NCI-H1417 treated with DMSO at 0.1 percent for 48 hours (cell line): ENCODE results near the gene POTEC.
"Not testable (repeated sequence)": the region's sequence is repeated elsewhere in the genome, so short reads cannot be mapped to it uniquely, and the experiment has no call there.

Experiments
- DNase-seq: peaks from one replicate; lab custom pipeline; 2025; lab: John Stamatoyannopoulos, UW

The POTEC gene

DNA sequence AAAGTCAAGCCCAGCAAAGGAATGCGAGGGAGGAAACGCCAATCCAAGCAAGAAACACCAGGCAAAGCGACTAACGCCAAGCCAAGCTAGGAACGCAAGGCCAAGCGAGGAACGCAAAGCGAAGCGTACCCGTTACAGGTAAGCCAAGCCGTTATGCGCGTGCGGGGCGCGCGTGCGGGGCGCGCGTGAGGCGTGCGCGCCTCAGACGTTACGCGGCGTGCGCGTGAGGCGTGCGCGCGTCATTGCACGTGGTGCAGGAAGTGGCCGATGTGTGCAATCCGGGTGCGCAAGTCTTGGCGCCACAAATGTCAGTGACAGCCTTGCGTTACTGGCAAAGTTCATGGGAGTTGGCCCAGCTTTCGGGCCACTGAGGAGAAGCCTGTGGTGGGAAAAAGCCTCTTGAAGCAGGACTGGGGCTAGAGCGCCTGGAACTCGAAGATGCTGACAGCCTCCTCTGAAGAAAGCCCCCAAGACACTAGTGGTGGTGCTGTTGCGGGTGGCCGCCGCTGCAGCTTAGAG is at the start of gene POTEC:
TSS of gene POTEC (minus strand) at position 155 of the 519 bp plus-strand sequence. CDS start 454 bp downstream, outside the sequence.
- DNase-seq: not testable (repeated sequence)

DNA sequence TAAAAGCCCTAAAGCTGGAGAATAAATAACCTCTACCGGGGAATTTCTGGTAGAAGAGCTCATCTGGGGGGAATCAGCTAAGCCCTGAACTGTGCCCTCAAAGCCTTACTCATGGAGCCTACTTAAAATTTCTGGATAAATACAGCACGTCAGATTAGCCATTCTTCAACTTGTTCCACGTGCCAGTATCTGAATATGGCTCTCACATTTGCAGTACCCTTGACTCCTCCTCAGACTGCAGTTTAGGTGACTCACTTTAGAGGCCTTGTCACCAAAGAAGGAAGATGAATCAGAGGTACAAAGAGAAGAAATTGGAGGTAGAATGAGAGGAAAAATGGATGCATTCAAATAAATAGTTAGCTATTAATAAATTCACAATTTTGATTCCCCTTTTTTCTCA is 34.6 kb upstream of the POTEC start:
- DNase-seq: no peak

DNA sequence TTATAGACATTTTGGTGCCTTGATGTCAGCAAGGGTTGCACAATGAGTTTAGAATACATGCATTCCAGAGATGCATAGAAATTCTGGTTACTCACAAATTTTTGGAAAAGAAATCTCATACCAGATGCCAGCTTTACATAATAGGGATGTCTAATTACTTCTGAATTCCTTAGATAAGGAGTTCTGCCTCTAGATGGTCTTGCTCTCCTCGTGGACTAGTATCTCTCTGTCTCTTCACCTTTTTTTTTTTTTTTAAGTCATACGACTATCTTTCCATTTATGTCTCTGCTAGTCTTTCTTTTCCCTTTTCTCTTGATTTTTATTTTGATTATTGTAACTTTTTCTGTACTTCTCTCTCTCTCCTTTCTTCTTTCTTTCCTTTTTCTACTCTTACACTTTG is 16.1 kb upstream of the POTEC start:
- not testable (repeated sequence) for DNase-seq

DNA sequence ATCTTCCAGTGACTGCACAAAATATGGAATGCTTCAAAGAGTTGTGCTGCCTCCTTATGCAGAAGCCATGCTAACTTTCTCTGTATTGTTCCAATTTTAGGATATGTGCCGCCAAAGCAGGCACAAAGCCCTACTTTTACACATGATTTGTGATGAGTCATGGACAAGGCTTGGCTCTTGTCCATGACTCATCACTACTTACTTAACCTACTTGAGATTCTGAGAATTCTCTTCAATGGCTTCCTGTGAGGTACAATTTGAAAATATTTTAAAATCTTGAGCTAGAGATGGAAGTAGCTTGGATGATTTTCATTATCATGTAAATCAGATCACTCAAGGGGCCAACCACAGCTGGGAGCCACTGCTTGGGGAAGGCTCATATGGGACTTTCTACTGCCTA is 11.7 kb downstream of the POTEC start:
- DNase-seq: not testable (repeated sequence)

DNA sequence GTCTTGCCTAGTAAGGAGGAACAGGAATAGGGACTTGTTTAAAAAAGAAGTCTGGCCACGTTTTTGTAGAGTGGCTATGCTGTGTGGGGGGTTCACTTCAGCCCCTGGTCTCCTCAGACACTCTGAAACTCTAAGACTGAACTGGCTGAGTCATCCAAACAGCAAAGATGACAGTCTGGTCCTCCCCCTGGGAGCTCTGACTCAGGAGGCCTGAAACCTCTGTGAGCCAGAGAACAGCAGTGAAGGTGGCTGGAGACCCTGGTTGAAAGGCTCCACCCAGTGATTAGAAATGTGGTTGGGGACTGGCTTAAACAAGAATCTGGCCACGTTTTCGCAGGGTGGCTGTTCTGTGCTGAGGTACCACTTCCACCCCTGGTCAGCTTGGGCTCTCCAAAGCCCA is 32.7 kb downstream of the POTEC start:
- DNase-seq: not testable (repeated sequence)

DNA sequence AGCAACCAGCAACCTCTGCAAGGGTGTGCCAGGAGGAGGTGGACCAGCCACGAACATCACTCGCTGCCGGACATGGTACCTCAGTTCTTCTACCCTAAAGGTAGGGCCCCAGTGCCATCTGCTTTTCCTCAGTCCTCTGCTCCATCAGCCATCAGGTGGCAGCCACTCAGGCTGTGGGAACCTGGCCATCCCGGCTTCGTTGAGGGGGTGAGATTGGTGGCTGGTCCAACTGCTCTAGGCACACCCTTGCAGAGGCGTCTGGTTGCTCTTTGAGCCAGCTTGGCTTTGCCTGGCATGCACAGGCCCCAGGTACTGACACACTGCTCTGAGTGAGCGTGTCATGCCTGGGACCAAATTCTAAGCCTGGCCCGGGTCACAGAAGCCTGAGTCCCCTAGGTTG is 39.7 kb downstream of the POTEC start:
- not testable (repeated sequence) for DNase-seq

DNA sequence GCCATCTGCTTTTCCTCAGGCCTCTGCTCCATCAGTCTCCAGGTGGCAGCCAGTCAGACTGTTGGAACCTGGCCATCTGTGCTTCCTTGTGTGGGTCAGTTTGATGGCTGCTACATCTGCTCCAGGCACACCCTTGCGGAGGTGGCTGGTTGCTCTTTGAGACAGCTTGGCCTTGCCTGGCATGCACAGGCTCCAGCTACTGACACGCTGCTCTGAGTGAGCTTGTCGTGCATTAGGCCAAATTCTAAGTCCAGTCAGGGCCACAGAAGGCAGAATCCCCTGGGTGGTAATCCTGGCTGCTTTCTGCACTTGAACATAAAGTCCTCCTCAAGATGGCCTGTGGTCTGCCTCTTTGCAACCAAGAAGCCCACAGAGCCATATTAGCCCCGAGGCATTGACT is 41.5 kb downstream of the POTEC start:
- not testable (repeated sequence) for DNase-seq

DNA sequence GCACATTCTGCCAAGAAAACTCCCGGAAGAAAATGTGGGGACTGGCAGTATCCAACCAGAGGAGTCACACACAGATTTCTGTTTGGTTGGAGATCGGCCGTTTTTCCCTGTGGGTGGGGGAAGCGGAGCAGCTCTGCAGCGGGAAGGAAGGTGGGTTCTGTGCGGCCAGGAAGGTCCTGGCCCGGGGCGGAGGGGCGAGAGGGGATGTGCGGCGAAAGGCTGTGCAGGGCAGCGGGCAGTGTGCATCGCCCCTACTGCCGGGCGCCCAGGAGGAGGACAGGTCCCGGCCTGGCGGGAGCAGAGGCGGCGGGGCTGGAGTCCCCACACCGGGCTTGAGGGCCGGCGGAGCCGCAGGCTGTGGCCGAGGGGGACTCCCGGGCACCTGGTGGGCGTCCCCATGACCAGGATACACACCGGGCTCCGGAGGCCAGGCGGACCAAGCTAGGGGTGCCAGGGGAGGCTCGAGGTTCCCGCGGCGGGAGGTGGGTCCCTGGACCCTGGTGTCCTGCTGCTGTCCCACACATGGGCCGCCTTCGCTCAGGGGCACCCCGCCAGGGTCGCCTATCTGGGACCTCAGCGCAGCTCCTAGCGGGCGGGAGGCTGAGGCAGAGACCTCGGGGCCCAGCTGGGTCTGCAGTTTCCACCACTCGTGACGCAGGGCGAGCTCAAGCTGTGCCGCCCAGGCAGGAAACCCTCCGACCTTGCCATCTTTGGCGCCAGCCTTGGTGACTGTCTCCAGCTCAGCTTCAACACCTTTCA is 54.0 kb downstream of the POTEC start:
- DNase-seq: not testable (repeated sequence)

DNA sequence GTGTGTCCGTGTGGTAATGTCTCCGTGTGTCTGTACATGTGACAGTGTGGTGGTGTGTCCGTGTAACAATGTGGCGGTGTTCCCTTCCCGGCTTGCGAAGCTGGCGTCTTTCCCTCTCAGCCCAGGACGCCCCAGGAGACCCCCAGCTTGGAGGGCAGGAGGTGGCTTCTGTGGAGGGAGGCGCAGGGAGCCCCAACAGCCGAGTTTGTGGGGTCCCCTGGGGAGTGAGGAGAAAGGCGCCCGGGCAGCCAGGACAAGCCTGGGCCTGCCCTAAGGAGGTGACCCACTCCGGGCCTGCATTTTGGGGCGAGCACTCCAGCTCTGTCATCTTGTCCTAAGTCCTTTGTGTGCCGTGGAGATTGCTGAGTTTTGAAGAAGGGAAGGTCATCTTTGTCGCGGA is 54.6 kb downstream of the POTEC start:
- DNase-seq: not testable (repeated sequence)

DNA sequence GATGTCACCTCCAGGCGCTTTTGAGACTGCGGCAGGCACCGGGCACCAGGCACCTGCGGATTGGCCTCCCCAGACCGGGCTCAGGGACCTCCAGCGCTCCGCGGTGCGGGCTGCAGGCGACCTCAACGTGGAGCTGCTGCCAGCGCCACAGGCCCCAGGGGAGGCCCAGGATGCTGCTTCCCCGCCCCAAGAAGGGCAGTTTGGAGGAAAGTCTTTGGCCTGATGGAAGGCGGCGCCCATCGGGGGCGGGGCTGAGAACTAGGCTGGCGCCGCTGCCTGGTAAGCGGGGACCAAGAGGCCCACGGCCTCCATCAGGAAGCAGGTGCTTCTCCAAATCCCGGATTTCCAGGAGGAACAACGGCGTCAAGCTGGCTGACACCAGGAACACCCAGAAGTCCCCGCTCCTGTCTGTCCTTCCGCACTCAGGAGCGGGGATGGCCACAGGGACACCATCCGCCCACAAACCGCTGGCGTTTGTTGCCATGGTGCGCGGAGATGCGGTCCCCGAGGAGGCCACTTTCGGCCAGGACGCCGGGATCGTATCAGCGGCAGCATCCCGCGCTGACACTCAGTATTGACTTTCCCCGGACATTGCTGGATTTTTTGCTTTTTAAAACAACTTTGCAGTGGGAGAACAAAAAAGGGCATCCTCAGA is 56.3 kb downstream of the POTEC start:
- not testable (repeated sequence) for DNase-seq

DNA sequence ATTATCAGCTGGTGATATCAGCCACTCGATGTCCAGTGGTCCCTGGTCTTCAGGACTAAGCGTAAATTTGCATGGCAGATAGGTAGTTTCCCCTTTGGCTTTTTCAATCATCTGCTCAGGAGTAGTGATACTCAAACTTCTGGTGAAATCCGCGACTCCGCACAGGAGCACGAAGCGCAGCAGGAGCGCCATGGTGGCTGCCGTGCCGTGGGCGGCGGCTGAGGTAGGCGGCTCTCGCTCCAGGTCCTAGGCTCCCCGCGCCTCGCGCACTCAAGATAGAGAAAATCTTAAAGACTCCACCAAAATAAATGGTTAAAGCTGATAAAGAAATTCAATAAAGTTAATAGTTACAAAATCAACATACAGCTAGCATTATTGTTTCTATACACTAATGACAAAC is 64.3 kb downstream of the POTEC start:
- DNase-seq: not testable (repeated sequence)

DNA sequence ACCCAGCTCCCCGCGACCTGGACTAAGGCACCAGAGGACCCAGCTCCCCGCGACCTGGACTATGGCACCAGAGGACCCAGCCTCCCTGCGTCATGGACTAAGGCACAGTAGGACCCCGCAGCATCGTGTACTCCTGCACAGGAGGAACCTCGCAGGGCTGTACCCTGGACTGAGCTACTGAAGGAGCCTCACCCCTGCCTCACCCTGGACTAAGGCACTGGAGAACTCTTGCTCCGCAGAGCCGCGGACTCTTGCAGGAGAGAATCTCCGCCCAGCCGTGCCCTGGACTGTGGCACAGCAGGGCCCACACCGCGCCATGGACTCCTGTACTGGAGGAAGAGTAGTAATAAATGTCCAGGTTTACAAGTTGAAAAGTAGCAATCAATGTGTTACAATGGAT is 67.9 kb downstream of the POTEC start:
- not testable (repeated sequence) for DNase-seq

DNA sequence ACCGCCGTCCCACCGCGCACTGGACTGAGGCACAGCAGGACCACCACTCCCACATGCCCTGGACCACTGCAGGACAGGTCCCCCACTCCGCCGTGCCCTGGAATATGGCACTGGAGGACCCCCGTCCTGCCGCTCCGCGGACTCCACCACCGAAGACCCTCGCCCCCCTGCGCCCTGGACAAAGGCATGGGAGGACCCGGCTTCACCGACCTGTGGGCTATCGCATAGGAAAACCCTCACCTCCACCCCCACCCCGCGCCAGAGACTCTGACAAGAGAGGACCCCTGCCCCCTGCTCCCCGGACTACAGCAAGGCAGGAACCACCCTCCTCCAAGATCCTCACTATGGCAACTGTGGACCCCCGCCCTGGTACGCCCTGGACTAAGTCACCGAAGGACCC is 68.6 kb downstream of the POTEC start:
- not testable (repeated sequence) for DNase-seq

DNA sequence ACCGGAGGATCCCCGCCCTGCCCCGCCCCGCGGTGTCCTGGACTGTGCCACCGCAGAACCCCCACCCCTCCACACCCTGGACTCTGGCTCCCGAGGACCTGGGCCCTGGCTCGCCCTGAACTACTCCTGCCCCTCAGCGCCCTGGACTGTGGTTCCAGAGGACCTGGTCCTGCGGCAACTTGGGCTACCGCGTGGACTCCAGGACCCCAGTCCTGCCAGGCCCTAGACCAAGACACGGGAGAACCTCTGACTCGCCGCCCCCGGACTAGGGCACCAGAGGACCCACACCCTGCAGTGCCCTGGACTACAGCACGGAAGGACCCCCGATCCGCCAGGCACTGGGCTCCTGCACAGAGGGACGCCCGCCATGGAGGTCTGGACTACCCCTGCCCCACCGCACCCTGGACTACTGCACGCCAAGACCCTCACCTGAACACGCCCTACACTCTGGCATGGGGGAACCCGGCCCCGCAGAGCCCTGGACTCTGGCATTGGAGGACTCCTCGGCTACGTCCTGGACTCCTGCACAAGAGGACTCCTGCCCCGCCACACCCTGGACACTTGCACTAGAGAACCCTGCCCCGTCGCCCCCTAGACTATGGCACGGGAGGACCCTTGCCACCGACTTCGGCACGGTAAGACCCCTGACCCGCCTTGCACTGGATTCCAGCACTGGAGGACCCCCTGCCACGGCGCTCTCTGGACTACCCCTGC is 69.2 kb downstream of the POTEC start:
- DNase-seq: not testable (repeated sequence)

DNA sequence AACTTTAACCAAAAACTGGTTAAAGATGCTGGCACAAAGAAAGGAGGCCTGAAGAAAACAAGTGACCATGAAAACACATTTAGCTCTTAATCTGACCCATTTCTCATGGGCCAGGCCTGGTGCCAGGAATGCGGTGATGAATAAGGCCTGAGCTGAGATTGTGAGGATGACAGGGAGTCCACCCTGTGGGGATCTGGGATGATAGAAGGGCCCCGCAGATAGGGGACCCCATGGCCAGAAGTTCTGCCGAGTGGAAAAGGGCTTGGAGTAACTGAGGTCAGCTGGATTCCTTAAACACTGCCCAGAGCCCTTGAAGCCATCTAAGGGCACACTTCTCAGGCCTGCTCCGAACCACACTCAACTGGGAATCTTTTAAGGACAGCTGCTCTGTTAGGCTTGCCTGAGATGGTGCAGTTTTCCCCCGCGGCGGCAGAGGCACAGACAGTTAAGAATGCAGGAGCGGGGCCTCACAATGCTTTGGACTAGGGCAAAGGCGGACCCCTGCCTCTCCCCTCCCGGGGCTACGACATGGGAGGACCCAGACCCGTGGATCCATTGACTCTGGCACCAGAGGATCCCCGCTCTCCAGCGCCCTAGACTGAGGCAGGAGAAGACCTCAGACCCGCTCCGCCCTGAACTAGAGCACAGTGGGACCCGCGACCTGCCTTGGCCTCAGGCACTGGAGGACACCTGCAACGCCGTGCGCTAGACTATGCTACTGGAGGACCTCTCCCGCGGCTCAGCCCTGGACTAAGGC is 70.0 kb downstream of the POTEC start:
- not testable (repeated sequence) for DNase-seq

DNA sequence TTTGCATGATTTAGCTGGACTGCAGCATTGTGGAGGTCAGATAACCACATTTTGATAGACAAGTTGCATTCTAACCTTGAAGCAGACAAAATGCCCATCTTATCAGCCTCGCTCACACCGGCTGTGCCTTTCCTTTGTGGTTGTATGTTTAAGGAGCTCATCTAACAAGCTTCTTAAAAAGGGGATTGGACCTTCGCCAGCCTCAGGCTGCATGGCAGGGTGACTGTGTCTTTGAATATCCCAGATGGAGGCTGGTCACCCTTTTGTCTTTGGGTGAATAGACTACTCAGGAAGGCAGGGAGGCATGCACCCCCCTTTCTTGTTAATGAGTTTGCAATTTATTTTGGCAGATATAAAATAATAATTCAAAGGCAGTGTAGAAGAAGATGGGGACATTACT is 72.1 kb downstream of the POTEC start:
- DNase-seq: not testable (repeated sequence)

DNA sequence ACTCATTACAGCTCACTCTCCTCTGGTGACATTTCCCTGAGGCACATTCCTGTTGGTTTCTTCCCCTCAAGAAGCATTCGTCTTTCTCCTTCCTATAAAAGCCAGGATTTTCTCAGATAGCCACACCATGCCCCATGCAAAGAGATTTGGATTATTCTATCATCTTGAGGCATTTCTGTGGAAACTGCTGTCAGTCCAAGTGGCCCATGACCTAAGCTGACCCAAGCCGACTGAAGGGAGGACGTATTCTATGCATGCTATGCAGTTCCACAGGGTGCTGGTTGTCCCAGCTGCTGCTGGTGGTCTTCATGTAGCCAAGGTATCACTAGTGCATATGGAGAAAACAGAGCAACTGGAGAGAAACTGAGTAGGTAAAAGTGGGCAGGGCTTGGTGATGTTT is 73.0 kb downstream of the POTEC start:
- DNase-seq: not testable (repeated sequence)

DNA sequence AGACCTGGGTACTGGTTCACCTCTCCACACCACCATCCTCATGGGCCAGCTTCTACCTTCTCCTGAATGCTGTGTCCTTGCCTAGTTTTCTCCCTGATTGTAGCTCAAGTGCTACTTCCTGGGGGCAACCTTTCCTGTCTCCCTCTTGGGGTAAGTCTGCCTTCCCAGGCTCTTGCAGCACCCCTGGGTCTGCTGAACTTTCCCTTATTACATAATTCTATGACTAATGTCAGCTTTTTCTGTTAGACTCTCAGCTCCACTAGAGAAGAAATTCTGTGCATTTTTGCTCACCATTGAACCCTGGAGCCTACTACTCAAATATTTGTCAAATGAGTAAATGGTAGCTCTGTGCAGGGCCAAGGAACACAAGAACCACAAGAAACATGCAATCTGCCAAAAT is 73.4 kb downstream of the POTEC start:
- DNase-seq: not testable (repeated sequence)

DNA sequence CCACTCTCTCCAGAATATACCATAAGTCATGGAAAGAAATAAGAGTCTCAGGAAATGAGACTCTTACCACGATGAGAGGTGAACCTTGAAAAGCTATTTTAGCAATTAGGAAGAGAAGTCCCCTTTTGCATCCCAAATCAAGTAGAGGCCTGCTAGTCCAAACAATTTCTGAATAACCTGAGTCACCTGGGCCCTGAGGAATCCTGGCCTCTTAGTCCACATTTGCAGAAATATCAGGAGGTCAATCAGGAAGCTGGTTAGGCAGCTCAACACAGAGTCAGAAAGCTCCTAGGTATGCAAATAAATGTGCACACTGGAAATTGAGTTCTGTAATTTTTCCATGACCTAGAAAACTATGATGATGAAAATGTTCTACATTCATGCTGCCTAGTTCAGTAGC is 77.4 kb downstream of the POTEC start:
- DNase-seq: not testable (repeated sequence)
